ENCODE results near the gene BAIAP2L1. TPM values are rescaled to one million over a fixed set of nuclear protein-coding genes. Genes with fewer than 3 reads are reported as not detected.
A peak's percentile ranks its signal among the peaks of the same experiment; 100 is the strongest.

The BAIAP2L1 gene
- total RNA-seq, 1 experiment from 2014 or later: 120 TPM

DNA sequence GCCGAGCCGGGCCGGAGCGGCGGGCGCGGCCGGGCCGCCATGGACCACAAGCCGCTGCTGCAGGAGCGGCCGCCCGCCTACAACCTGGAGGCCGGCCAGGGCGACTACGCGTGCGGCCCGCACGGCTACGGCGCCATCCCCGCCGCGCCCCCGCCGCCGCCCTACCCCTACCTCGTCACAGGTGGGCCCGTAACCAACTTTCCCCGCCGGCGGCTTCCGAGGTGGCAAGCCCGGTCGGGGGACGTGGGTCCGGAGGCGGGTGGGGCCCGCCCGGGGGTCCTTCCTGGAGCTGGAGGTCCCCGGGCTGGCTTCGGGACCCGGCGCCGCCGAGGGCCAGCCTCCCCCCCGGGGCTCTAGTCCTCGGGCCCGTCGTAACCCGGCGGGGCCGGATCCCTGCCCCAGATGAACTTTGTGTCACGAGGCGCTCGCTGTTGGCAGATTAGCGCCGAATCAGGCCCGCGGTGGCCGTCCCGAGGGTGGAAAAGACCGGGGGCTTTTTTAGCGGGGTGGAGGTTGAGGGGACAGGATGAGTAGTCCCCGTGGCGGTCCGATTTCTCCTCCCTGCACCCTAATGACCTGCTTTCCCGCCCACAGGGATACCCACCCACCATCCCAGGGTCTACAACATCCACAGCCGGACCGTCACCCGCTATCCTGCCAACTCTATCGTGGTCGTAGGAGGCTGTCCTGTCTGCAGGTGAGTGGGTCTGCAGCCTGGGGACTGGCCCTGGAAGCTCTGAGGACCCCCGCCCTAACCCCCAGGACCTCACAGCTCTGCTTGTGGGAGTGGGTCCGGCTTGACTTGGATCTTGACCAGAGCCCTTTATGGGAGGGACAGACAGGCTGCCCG is 118.9 kb downstream of the BAIAP2L1 start:
- H3K9me3 ChIP-seq (ENCODE audit: control insufficient read depth, insufficient read depth, low read depth, low read length): no peaks in the 10 kb centered on the region
- intact Hi-C loops (cut with micrococcal nuclease; ENCODE audit: unreplicated experiment) (no loop called here), in situ Hi-C loops (cut with HindIII; ENCODE audit: low pct_unique_long_range_greater_than_20kb, low sequenced_read_pairs) (loop anchor here (25.0 kb wide), 1 partner anchor 105 kb away; no protein-coding TSS in a partner anchor)
- BruUV-seq (replicated peaks): no TSS peak
- DNase-seq (ENCODE audit: low read depth, low spot score) (no peak), ATAC-seq (peak; percentile 31)
- TF ChIP-seq POLR2AphosphoS5 (IDR thresholded peaks at IDR 0.05; ENCODE audit: low read depth, low read length) (0 out of 2 replicates have a peak, but pooled peaks have one; percentile 16), TCF7L2 (IDR thresholded peaks at IDR 0.05; ENCODE audit: low read depth, low read length) (no peak), SIN3A (IDR thresholded peaks at IDR 0.05; ENCODE audit: borderline replicate concordance, insufficient read depth, low read depth, low read length) (0 out of 2 replicates have a peak, but pooled peaks have one; percentile 44)
- TF ChIP-seq, protein P1, sequence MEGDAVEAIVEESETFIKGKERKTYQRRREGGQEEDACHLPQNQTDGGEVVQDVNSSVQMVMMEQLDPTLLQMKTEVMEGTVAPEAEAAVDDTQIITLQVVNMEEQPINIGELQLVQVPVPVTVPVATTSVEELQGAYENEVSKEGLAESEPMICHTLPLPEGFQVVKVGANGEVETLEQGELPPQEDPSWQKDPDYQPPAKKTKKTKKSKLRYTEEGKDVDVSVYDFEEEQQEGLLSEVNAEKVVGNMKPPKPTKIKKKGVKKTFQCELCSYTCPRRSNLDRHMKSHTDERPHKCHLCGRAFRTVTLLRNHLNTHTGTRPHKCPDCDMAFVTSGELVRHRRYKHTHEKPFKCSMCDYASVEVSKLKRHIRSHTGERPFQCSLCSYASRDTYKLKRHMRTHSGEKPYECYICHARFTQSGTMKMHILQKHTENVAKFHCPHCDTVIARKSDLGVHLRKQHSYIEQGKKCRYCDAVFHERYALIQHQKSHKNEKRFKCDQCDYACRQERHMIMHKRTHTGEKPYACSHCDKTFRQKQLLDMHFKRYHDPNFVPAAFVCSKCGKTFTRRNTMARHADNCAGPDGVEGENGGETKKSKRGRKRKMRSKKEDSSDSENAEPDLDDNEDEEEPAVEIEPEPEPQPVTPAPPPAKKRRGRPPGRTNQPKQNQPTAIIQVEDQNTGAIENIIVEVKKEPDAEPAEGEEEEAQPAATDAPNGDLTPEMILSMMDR (IDR thresholded peaks at IDR 0.05): no peak
- TF ChIP-seq, protein P2, sequence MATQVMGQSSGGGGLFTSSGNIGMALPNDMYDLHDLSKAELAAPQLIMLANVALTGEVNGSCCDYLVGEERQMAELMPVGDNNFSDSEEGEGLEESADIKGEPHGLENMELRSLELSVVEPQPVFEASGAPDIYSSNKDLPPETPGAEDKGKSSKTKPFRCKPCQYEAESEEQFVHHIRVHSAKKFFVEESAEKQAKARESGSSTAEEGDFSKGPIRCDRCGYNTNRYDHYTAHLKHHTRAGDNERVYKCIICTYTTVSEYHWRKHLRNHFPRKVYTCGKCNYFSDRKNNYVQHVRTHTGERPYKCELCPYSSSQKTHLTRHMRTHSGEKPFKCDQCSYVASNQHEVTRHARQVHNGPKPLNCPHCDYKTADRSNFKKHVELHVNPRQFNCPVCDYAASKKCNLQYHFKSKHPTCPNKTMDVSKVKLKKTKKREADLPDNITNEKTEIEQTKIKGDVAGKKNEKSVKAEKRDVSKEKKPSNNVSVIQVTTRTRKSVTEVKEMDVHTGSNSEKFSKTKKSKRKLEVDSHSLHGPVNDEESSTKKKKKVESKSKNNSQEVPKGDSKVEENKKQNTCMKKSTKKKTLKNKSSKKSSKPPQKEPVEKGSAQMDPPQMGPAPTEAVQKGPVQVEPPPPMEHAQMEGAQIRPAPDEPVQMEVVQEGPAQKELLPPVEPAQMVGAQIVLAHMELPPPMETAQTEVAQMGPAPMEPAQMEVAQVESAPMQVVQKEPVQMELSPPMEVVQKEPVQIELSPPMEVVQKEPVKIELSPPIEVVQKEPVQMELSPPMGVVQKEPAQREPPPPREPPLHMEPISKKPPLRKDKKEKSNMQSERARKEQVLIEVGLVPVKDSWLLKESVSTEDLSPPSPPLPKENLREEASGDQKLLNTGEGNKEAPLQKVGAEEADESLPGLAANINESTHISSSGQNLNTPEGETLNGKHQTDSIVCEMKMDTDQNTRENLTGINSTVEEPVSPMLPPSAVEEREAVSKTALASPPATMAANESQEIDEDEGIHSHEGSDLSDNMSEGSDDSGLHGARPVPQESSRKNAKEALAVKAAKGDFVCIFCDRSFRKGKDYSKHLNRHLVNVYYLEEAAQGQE (IDR thresholded peaks at IDR 0.05; ENCODE audit: insufficient read depth in 1 of 2, low read depth in 2 of 2, low read length in 1 of 2): no peak
- H3K36me3 ChIP-seq (ENCODE audit: control insufficient read depth, insufficient read depth, low read length): peaks cover 2% of the 10 kb centered on the region
- ChIA-PET POLR2A (no interaction called here), CTCF (interaction anchor here (0.6 kb wide), 1 partner anchor 182 kb away, joined by 3 read pairs; no protein-coding TSS in a partner anchor)
- H3K27ac ChIP-seq (ENCODE audit: low read length): peak overlapping the region; percentile 98
- H3K4me3 ChIP-seq (ENCODE audit: low read depth in 2 of 2, low read length in 2 of 2): peak overlapping the region; percentile 89 to 90
- peaks cover 34% of the 10 kb centered on the region for H3K4me1 ChIP-seq (ENCODE audit: control insufficient read depth, insufficient read depth, low read length)
- H3K27me3 ChIP-seq (ENCODE audit: control insufficient read depth, insufficient read depth, low read length): no peaks in the 10 kb centered on the region

DNA sequence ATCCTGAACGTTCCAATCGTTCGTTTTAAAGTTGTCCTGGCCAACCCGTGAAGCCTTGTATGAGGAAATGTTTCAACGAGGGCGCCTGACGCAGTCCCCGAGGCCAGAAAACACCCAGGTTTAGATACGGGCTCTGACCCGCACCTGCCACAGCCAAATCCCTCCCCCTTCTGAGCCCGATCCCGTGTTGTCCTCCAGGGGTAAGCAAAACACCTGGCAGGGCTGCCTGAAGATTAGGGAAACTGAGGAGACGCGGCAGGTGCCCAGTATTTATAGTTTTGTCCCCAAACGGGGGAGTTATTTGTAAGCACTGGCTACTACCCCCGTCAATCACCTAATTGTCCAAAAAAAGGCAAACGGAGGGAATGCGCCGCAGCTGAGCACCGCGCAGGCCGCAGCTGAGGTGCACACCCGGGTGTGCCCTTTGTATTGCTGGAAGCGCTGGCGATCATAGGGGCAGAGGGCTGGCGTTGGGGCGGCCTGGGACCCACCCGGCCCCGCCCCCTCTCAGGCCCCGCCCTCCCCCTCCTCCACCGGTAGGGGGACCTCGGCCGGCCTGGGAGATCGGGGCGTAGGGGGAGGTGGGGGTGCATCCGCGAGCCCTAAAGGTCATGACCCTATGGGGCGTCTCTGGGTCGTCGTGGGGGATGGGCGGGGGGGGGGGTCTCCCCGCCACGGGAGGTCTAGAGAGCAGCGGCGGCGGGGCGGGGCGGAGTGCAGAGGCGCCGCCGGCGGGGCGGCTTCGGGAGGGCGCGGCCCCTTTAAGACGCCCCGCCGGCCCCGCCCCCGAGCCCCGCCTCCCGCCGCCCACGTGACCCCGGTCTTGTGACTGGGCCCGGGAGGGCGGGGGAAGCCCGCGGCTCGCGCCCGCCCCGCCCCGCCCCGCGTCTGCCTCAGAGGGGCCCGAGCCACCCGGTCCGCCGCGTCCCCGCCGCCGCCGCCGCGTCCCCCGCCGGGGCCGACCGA is 119.8 kb downstream of the BAIAP2L1 start, which contains the start of gene BRI3:
Gene BRI3 (plus strand): TSS at position 896 of the 966 bp plus-strand sequence. CDS start 110 bp downstream, outside the sequence.
- in situ Hi-C loops (cut with HindIII; ENCODE audit: low pct_unique_long_range_greater_than_20kb, low sequenced_read_pairs): loop anchor here (25.0 kb wide), 1 partner anchor 106 kb away; no protein-coding TSS in a partner anchor
- ATAC-seq (peak; percentile 76), DNase-seq (ENCODE audit: low read depth, low spot score) (no peak)
- ChIA-PET POLR2A (no interaction called here), CTCF (interaction anchor here (0.6 kb wide), 1 partner anchor 504 kb away, joined by 3 read pairs; no protein-coding TSS in a partner anchor)
- peaks cover 29% of the 10 kb centered on the region for H3K4me1 ChIP-seq (ENCODE audit: control insufficient read depth, insufficient read depth, low read length)
- peak within 1 kb of the TSS; percentile 89 to 90 for H3K4me3 ChIP-seq (ENCODE audit: low read depth in 2 of 2, low read length in 2 of 2)
- intact Hi-C loops (cut with micrococcal nuclease; ENCODE audit: unreplicated experiment): no loop called here
- no peaks in the 10 kb centered on the region for H3K9me3 ChIP-seq (ENCODE audit: control insufficient read depth, insufficient read depth, low read depth, low read length)
- no peaks in the 10 kb centered on the region for H3K27me3 ChIP-seq (ENCODE audit: control insufficient read depth, insufficient read depth, low read length)
- H3K27ac ChIP-seq (ENCODE audit: low read length): peak within 1 kb of the TSS; percentile 98
- BruUV-seq (replicated peaks): no TSS peak
- TF ChIP-seq TCF7L2 (IDR thresholded peaks at IDR 0.05; ENCODE audit: low read depth, low read length) (peak; percentile 29; the same call in 1 of the 2 replicates), SIN3A (IDR thresholded peaks at IDR 0.05; ENCODE audit: borderline replicate concordance, insufficient read depth, low read depth, low read length) (no peak)
- peaks cover 2% of the 10 kb centered on the region for H3K36me3 ChIP-seq (ENCODE audit: control insufficient read depth, insufficient read depth, low read length)

Measured in Panc1 (cell line).